Osteocyte (in vitro differentiated cells): ENCODE measurements around the gene FLVCR2. TPM values are rescaled to one million over a fixed set of nuclear protein-coding genes. Genes with fewer than 3 reads are reported as not detected.

Experiments
- DNase-seq: peaks from one replicate; pipeline ENCODE4 v3.0.0; 2021; ENCODE audit warnings: mixed read lengths; ENCODE audit not compliant: unreplicated experiment; ENCODE audit errors: extremely low spot score
- H3K27ac Mint-ChIP-seq: one replicate; pipeline ENCODE4 v1.8.0; 2021; ENCODE audit warnings: mild to moderate bottlenecking, mixed read lengths; ENCODE audit not compliant: unreplicated experiment
- H3K27me3 Mint-ChIP-seq: one replicate; pipeline ENCODE4 v1.8.0; 2021; ENCODE audit warnings: mixed read lengths; ENCODE audit not compliant: unreplicated experiment
- H3K36me3 Mint-ChIP-seq: one replicate; pipeline ENCODE4 v1.8.0; 2021; ENCODE audit warnings: mixed read lengths; ENCODE audit not compliant: unreplicated experiment
- H3K4me1 Mint-ChIP-seq: one replicate; pipeline ENCODE4 v1.8.0; 2021; ENCODE audit warnings: mixed read lengths; ENCODE audit not compliant: unreplicated experiment
- H3K4me3 Mint-ChIP-seq: one replicate; pipeline ENCODE4 v1.8.0; 2021; ENCODE audit warnings: mild to moderate bottlenecking, moderate library complexity, mixed read lengths; ENCODE audit not compliant: unreplicated experiment
- H3K9me3 Mint-ChIP-seq: one replicate; pipeline ENCODE4 v1.8.0; 2021; ENCODE audit warnings: mixed read lengths; ENCODE audit not compliant: unreplicated experiment
- total RNA-seq: library from RNA; stranded (reverse); gene quantifications from 2 replicates; pipeline ENCODE4 v1.2.1, GENCODE V29; 2021
- TF ChIP-seq, protein P1 (sequence below): fragments of 200-600 bp; sonication (generic); IDR thresholded peaks from 2 replicates; pipeline ENCODE4 v1.5.0; 2021; ENCODE audit warnings: antibody characterized with exemption, mild to moderate bottlenecking, moderate library complexity

The FLVCR2 gene
- total RNA-seq, 1 donor from 2014 or later: 0.94 TPM

DNA sequence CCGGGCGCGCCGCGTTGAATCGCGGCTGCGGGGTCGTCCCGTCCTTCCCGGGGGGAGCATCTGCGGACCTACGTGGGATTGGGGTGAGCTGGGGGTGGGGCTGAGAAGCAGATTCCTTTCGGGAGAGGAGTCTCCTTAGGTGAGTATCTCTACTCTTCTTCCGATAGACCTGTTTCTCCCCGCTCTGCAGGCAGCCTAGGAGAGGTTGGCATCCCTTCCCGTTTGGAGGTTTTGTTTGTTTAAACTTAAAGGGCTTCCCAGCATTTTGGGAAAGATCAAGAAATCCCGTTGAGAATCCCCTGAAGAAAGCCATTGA lies 83.0 kb downstream of the FLVCR2 start:
- TF ChIP-seq, protein P1, sequence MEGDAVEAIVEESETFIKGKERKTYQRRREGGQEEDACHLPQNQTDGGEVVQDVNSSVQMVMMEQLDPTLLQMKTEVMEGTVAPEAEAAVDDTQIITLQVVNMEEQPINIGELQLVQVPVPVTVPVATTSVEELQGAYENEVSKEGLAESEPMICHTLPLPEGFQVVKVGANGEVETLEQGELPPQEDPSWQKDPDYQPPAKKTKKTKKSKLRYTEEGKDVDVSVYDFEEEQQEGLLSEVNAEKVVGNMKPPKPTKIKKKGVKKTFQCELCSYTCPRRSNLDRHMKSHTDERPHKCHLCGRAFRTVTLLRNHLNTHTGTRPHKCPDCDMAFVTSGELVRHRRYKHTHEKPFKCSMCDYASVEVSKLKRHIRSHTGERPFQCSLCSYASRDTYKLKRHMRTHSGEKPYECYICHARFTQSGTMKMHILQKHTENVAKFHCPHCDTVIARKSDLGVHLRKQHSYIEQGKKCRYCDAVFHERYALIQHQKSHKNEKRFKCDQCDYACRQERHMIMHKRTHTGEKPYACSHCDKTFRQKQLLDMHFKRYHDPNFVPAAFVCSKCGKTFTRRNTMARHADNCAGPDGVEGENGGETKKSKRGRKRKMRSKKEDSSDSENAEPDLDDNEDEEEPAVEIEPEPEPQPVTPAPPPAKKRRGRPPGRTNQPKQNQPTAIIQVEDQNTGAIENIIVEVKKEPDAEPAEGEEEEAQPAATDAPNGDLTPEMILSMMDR: no peak
- H3K36me3 Mint-ChIP-seq: peaks cover 6% of the 10 kb centered on the region
- DNase-seq: no peak
- H3K9me3 Mint-ChIP-seq: no peaks in the 10 kb centered on the region
- H3K27me3 Mint-ChIP-seq: no peaks in the 10 kb centered on the region
- H3K4me3 Mint-ChIP-seq: peak overlapping the region; percentile 96
- H3K27ac Mint-ChIP-seq: peak overlapping the region; percentile 91
- H3K4me1 Mint-ChIP-seq: peaks cover 21% of the 10 kb centered on the region

DNA sequence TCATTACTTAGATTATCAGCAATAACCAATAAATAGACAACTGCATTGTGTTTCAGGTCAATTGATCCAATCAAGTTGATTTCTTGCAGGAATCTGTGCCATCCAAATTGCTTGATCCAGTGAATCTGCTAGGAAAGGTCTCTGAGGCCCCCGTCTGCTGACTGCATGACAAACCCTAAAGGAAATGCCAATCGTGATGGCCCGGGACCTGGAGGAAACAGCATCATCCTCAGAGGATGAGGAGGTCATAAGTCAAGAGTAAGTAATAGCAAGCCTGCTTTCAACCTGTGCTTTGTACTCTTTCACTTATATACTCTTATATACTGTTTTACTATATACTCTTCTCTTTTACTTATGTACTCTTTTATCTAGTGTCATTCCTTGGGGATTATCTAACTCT lies 84.5 kb downstream of the FLVCR2 start:
- no peaks in the 10 kb centered on the region for H3K27me3 Mint-ChIP-seq

GRCh38 chr14:75667099-75667765 lies 88.8 kb downstream of the FLVCR2 start:
- H3K4me3 Mint-ChIP-seq: no peak overlapping the region
- peaks cover 2% of the 10 kb centered on the region for H3K4me1 Mint-ChIP-seq
- DNase-seq: no peak
- H3K9me3 Mint-ChIP-seq: no peaks in the 10 kb centered on the region
- H3K27ac Mint-ChIP-seq: no peak overlapping the region
- TF ChIP-seq, protein P1: no peak
- H3K27me3 Mint-ChIP-seq: no peaks in the 10 kb centered on the region
- peaks cover 32% of the 10 kb centered on the region for H3K36me3 Mint-ChIP-seq

More for the DNA sequence above, 84.5 kb downstream of the FLVCR2 start:
- H3K27ac Mint-ChIP-seq: no peak overlapping the region
- no peak overlapping the region for H3K4me3 Mint-ChIP-seq
- TF ChIP-seq, protein P1: no peak
- DNase-seq: no peak
- H3K9me3 Mint-ChIP-seq: no peaks in the 10 kb centered on the region
- peaks cover 3% of the 10 kb centered on the region for H3K36me3 Mint-ChIP-seq
- peaks cover 21% of the 10 kb centered on the region for H3K4me1 Mint-ChIP-seq

GRCh38 chr14:75672605-75673192 lies 94.3 kb downstream of the FLVCR2 start:
- H3K36me3 Mint-ChIP-seq: peaks cover 38% of the 10 kb centered on the region
- no peak overlapping the region for H3K4me3 Mint-ChIP-seq
- DNase-seq: no peak
- no peak overlapping the region for H3K27ac Mint-ChIP-seq
- TF ChIP-seq, protein P1: no peak
- H3K4me1 Mint-ChIP-seq: peaks cover 2% of the 10 kb centered on the region
- H3K27me3 Mint-ChIP-seq: no peaks in the 10 kb centered on the region
- H3K9me3 Mint-ChIP-seq: peaks cover 3% of the 10 kb centered on the region

DNA sequence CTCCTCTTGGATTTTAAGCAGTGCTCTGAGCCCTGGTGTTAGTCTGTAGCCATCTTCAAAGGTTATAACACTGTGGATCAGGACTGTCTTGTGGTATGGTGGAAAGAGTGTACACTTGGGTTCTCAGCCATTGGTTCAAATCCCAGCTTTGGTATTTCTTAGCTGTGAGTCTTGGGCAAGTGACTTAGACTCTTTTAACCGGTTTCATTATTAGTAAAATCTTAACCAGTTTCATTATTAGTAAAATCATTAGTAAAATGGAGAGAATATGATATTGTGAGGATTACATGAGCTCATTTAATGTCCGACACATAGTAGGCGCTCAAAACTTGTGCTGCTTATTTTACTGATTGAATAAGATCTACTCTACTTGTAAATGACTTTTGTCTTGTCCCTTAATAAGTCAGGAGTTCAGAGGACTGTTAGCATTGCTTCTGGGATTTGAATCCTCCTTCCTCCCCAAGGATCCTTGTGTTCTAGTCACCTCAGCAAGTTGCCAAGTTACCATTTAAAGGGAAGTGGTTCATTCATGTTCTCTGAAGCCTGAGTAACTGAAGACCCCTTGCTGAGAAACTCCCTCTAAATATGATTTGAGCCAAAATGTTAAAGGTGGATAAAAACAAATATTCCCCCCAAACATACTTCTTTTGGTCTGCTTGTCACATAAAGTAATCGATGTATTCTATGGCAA lies 95.1 kb downstream of the FLVCR2 start:
- Mint-ChIP-seq H3K4me3 (no peak overlapping the region), H3K4me1 (peaks cover 2% of the 10 kb centered on the region), H3K36me3 (peaks cover 38% of the 10 kb centered on the region), H3K9me3 (peaks cover 3% of the 10 kb centered on the region), H3K27ac (no peak overlapping the region), H3K27me3 (no peaks in the 10 kb centered on the region)
- no peak for DNase-seq
- TF ChIP-seq, protein P1: no peak
